ENCODE measurements around the gene DVL3.

GRCh38 chr3:184192889-184193288, 37.7 kb downstream of the DVL3 start:
- TF ChIP-seq, protein P1, sequence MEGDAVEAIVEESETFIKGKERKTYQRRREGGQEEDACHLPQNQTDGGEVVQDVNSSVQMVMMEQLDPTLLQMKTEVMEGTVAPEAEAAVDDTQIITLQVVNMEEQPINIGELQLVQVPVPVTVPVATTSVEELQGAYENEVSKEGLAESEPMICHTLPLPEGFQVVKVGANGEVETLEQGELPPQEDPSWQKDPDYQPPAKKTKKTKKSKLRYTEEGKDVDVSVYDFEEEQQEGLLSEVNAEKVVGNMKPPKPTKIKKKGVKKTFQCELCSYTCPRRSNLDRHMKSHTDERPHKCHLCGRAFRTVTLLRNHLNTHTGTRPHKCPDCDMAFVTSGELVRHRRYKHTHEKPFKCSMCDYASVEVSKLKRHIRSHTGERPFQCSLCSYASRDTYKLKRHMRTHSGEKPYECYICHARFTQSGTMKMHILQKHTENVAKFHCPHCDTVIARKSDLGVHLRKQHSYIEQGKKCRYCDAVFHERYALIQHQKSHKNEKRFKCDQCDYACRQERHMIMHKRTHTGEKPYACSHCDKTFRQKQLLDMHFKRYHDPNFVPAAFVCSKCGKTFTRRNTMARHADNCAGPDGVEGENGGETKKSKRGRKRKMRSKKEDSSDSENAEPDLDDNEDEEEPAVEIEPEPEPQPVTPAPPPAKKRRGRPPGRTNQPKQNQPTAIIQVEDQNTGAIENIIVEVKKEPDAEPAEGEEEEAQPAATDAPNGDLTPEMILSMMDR (IDR thresholded peaks at IDR 0.05), result no peak
- TF ChIP-seq POLR2A (IDR thresholded peaks at IDR 0.05), result no peak
